A549 (cell line): Measurements from ENCODE around the gene PCARE. TPM values are rescaled to one million over a fixed set of nuclear protein-coding genes. Genes with fewer than 3 reads are reported as not detected.

ENCODE experiments used
- ATAC-seq, 2 experiments: fragments of 200-7000 bp in 1 of 2; fragments of >200 bp in 1 of 2; cut with Nextera tagmentation in 1 of 2; cut with Tn5 transposase in 1 of 2; 3 replicates each; pipeline versions ENCODE4 v1.8.0 to v1.9.1; 2018 to 2020; ENCODE audit warnings: mild to moderate bottlenecking in 1 of 2, moderate library complexity in 1 of 2
- CTCF ChIA-PET: fragments of 300-600 bp; sonication (Branson Sonifier 250); formaldehyde crosslinking; extraction: SDS; loops from one replicate; lab custom pipeline; 2021; ENCODE audit warnings: antibody characterized with exemption, inconsistent platforms; lab: Yijun Ruan, JAX
- POLR2A ChIA-PET: fragments of 350-600 bp; formaldehyde crosslinking; extraction: SDS; loops from one replicate; lab custom pipeline; 2021; ENCODE audit warnings: antibody characterized with exemption, inconsistent platforms; lab: Yijun Ruan, JAX
- DNase-seq, 2 experiments: peaks; one replicate each; pipeline versions ENCODE4 v3.0.0 to v3.0.0-alpha.2; 2011 to 2016; ENCODE audit warnings: low read depth in 1 of 2, low spot score in 1 of 2
- FAIRE-seq: peaks from 2 replicates; lab custom pipeline; 2011; peaks lifted over from hg19 to GRCh38; lab: Jason Lieb, UNC
- H3K27ac ChIP-seq, 2 experiments: fragments of >200 bp; sonication (Bioruptor Twin); formaldehyde crosslinking; 3 replicates each; pipeline ENCODE4 v1.5.1; 2016 to 2017
- H3K4me1 ChIP-seq: fragments of >200 bp; sonication (Bioruptor Twin); formaldehyde crosslinking; 3 replicates; pipeline ENCODE4 v1.6.1; 2016
- H3K4me2 ChIP-seq: fragments of >200 bp; sonication (Bioruptor Twin); formaldehyde crosslinking; 3 replicates; pipeline ENCODE4 v1.6.1; 2016
- H3K4me3 ChIP-seq: fragments of >200 bp; sonication (Bioruptor Twin); formaldehyde crosslinking; 3 replicates; pipeline ENCODE4 v1.5.1; 2016
- H3K9me3 ChIP-seq: fragments of >200 bp; sonication (Bioruptor Twin); formaldehyde crosslinking; 3 replicates; pipeline ENCODE4 v1.6.1; 2016
- BCL3 ChIP-seq: fragments of >200 bp; sonication (Bioruptor Twin); formaldehyde crosslinking; IDR thresholded peaks from 3 replicates; pipeline ENCODE4 v1.6.1; 2016
- CBX8 ChIP-seq: fragments of 200-600 bp; sonication (generic); IDR thresholded peaks from 2 replicates; pipeline ENCODE4 v1.6.1; 2016
- CEBPB ChIP-seq, 2 experiments: fragments of >200 bp in 1 of 2; sonication (Bioruptor Twin) in 1 of 2; formaldehyde crosslinking in 1 of 2; IDR thresholded peaks; 2 replicates each; pipeline ENCODE4 v1.6.1; 2012 to 2016
- CHD4 ChIP-seq: fragments of 200-600 bp; sonication (generic); IDR thresholded peaks from 2 replicates; pipeline ENCODE4 v1.6.1; 2016; ENCODE audit warnings: antibody characterized with exemption, mild to moderate bottlenecking, borderline replicate concordance
- E2F6 ChIP-seq: IDR thresholded peaks from 2 replicates; pipeline ENCODE4 v1.6.1; 2012; ENCODE audit warnings: low read depth, borderline replicate concordance
- EHF ChIP-seq: fragments of 250-450 bp; sonication (Bioruptor Pico); IDR thresholded peaks from 2 replicates; pipeline ENCODE4 v1.5.0; 2020; ENCODE audit warnings: mild to moderate bottlenecking
- EHMT2 ChIP-seq: fragments of 200-600 bp; sonication (generic); IDR thresholded peaks from 2 replicates; pipeline ENCODE4 v1.6.1; 2016; ENCODE audit warnings: antibody characterized with exemption, low read depth, mild to moderate bottlenecking, moderate library complexity
- EP300 ChIP-seq, 2 experiments: fragments of >200 bp; sonication (Bioruptor Twin); formaldehyde crosslinking; IDR thresholded peaks; 2 replicates in 1 of 2; 3 replicates in 1 of 2; pipeline ENCODE4 v1.6.1; 2016 to 2017
- ESRRA ChIP-seq: fragments of 150-350 bp; IDR thresholded peaks from 2 replicates; pipeline ENCODE4 v1.6.1; 2014; ENCODE audit warnings: mild to moderate bottlenecking, low read length, borderline replicate concordance
- FOSL2 ChIP-seq, 2 experiments: fragments of 450-650 bp in 1 of 2; fragments of >200 bp in 1 of 2; sonication (Bioruptor Twin) in 1 of 2; formaldehyde crosslinking; IDR thresholded peaks; 2 replicates each; pipeline versions ENCODE4 v1.5.0 to v1.6.1; 2016 to 2020; ENCODE audit warnings: mild to moderate bottlenecking in 1 of 2, moderate library complexity in 1 of 2
- GATA3 ChIP-seq: IDR thresholded peaks from 2 replicates; pipeline ENCODE4 v1.6.1; 2012; ENCODE audit warnings: borderline replicate concordance
- HDAC2 ChIP-seq: fragments of 200-600 bp; sonication (generic); IDR thresholded peaks from 2 replicates; pipeline ENCODE4 v1.6.1; 2016
- HOXB5 ChIP-seq: fragments of 250-450 bp; sonication (Bioruptor Pico); IDR thresholded peaks from 2 replicates; pipeline ENCODE4 v1.5.0; 2020; ENCODE audit warnings: mild to moderate bottlenecking, moderate library complexity
- JUN ChIP-seq, 2 experiments: fragments of >200 bp; sonication (Bioruptor Twin); formaldehyde crosslinking; IDR thresholded peaks; 2 replicates in 1 of 2; 3 replicates in 1 of 2; pipeline ENCODE4 v1.6.1; 2016 to 2017
- JUNB ChIP-seq: fragments of >200 bp; sonication (Bioruptor Twin); formaldehyde crosslinking; IDR thresholded peaks from 2 replicates; pipeline ENCODE4 v1.6.1; 2016
- MAFK ChIP-seq: fragments of 450-650 bp; IDR thresholded peaks from 2 replicates; pipeline ENCODE4 v1.6.1; 2014; ENCODE audit not compliant: partially characterized antibody
- MAX ChIP-seq: IDR thresholded peaks from 2 replicates; pipeline ENCODE4 v1.6.1; 2012
- MAZ ChIP-seq: fragments of 150-350 bp; IDR thresholded peaks from 2 replicates; pipeline ENCODE4 v1.6.1; 2014; ENCODE audit warnings: antibody characterized with exemption, low read depth, low read length, borderline replicate concordance
- NFE2L2 ChIP-seq: fragments of 150-350 bp; conservative IDR thresholded peaks from 2 replicates; pipeline ENCODE4 v1.6.1; 2014; ENCODE audit warnings: low read length
- NR3C1 ChIP-seq: fragments of >200 bp; sonication (Bioruptor Twin); formaldehyde crosslinking; IDR thresholded peaks from 3 replicates; pipeline ENCODE4 v1.6.1; 2017
- PBX3 ChIP-seq: IDR thresholded peaks from 2 replicates; pipeline ENCODE4 v1.6.1; 2012
- PHF8 ChIP-seq: fragments of 200-600 bp; sonication (generic); IDR thresholded peaks from 2 replicates; pipeline ENCODE4 v1.6.1; 2016; ENCODE audit warnings: low read depth, mild to moderate bottlenecking, antibody characterized with exemption, moderate library complexity, borderline replicate concordance
- POLR2A ChIP-seq: IDR thresholded peaks from 2 replicates; pipeline ENCODE4 v1.6.1; 2012; ENCODE audit warnings: mild to moderate bottlenecking, low read length
- RAD21 ChIP-seq, 2 experiments: fragments of >200 bp in 1 of 2; sonication (Bioruptor Twin) in 1 of 2; formaldehyde crosslinking in 1 of 2; IDR thresholded peaks in 1 of 2; conservative IDR thresholded peaks in 1 of 2; 2 replicates in 1 of 2; 3 replicates in 1 of 2; pipeline ENCODE4 v1.6.1; 2012 to 2018; ENCODE audit warnings: inconsistent platforms in 1 of 2
- REST ChIP-seq: fragments of 200-600 bp; sonication (generic); IDR thresholded peaks from 2 replicates; pipeline ENCODE4 v1.6.1; 2016; ENCODE audit warnings: antibody characterized with exemption, mild to moderate bottlenecking, moderate library complexity
- RFX5 ChIP-seq: fragments of 450-650 bp; IDR thresholded peaks from 2 replicates; pipeline ENCODE4 v1.7.1; 2014; ENCODE audit warnings: antibody characterized with exemption, mild to moderate bottlenecking, moderate library complexity
- TFCP2L1 ChIP-seq: fragments of 250-450 bp; sonication (Bioruptor Pico); IDR thresholded peaks from 2 replicates; pipeline ENCODE4 v1.5.0; 2021; ENCODE audit warnings: mild to moderate bottlenecking
- USF2 ChIP-seq: fragments of 450-650 bp; IDR thresholded peaks from 2 replicates; pipeline ENCODE4 v1.6.1; 2014; ENCODE audit warnings: antibody characterized with exemption
- ZNF302 ChIP-seq: fragments of 250-450 bp; sonication (Bioruptor Pico); IDR thresholded peaks from 2 replicates; pipeline ENCODE4 v1.9.0; 2021; ENCODE audit warnings: inconsistent platforms, mild to moderate bottlenecking, moderate library complexity
- WGBS: methylation state at CpG from one replicate; pipeline ENCODE4 v1.1.6; 2017; ENCODE audit errors: missing lambda C conversion rate; 5-methylcytosine and 5-hydroxymethylcytosine counted together
- polyA plus RNA-seq, 4 experiments: library from polyadenylated mRNA; depleted of rRNA in 3 of 4; stranded (reverse); fragments of >200 nt; fragmentation: RNase III in 1 of 4; extraction: RNeasy Plus Mini Kit Qiagen cat#74134 plus additional on column Dnase treatment in 1 of 4; gene quantifications; 2 replicates in 3 of 4; 3 replicates in 1 of 4; pipeline ENCODE4 v1.2.3, GENCODE V29; 2011 to 2017

The PCARE gene
- polyA plus RNA-seq, 2 of the 4 experiments (the other 2 are of a cell fraction), result not detected

- peak overlapping the region; percentile 98 to 99 for H3K27ac ChIP-seq
- 5% methylated on average over 2 of the region's 2 CpGs for WGBS
- DNase-seq, result peak; percentile 79 to 85
- POLR2A ChIA-PET, result interaction anchor here (1.3 to 9.0 kb wide), 3 partner anchors 11 to 47 kb away, joined by 3 to 122 read pairs (median 24); no protein-coding TSS in a partner anchor
- FAIRE-seq, result no peak
- H3K4me2 ChIP-seq, result peak overlapping the region; percentile 83
- no peak for TF ChIP-seq HOXB5 (CRISPR knock-in tag)
- TF ChIP-seq EHMT2, result no peak
- peak; percentile 55 for TF ChIP-seq MAX
- peak; percentile 63 to 67; a peak in 2 of 5 replicates for TF ChIP-seq JUN (IDR thresholded peaks at IDR 0.05)
- TF ChIP-seq NFE2L2, result no peak
- no peak for TF ChIP-seq CHD4
- TF ChIP-seq FOSL2 (IDR thresholded peaks at IDR 0.05), result peak; percentile 91
- peak; percentile 99 for TF ChIP-seq FOSL2 (CRISPR knock-in tag; IDR thresholded peaks at IDR 0.05)
- no peak for TF ChIP-seq HDAC2
- no peak for TF ChIP-seq NR3C1
- TF ChIP-seq POLR2A, result no peak
- no peak for TF ChIP-seq MAZ
- no peak for TF ChIP-seq CBX8
- TF ChIP-seq EP300 (IDR thresholded peaks at IDR 0.05), result peak; percentile 30 to 41; a peak in 2 of 5 replicates
- TF ChIP-seq ESRRA, result no peak
- TF ChIP-seq TFCP2L1, result no peak
- TF ChIP-seq EHF (CRISPR knock-in tag), result no peak
- peak; percentile 83; the same call in 1 of the 2 replicates for TF ChIP-seq GATA3
- TF ChIP-seq REST, result no peak
- TF ChIP-seq RAD21 (conservative IDR thresholded peaks at IDR 0.05 in 1 of 2, IDR thresholded peaks at IDR 0.05 in 1 of 2), result 0 out of 5 replicates have a peak, but pooled peaks of 1 of the 2 experiments have one; percentile 14
- no peak for TF ChIP-seq RFX5
- TF ChIP-seq USF2, result no peak
- no peak for TF ChIP-seq ZNF302 (CRISPR knock-in tag)
- no peak for TF ChIP-seq PBX3
- no peak for TF ChIP-seq E2F6
- no peak for TF ChIP-seq PHF8
- peak; percentile 44 for TF ChIP-seq MAFK
- peak; percentile 84 for TF ChIP-seq JUNB
- peak in 1 of 2 experiments; percentile 49; a peak in 1 of 4 replicates for TF ChIP-seq CEBPB (IDR thresholded peaks at IDR 0.05)
- 0 out of 3 replicates have a peak, but pooled peaks have one; percentile 19 for TF ChIP-seq BCL3
- TF ChIP-seq, all 56 proteins: peak for 10
- CTCF ChIA-PET, result interaction anchor here (1.2 to 6.5 kb wide), 4 partner anchors 12 to 80 kb away, joined by 3 to 36 read pairs (median 8); no protein-coding TSS in a partner anchor
- H3K4me1 ChIP-seq, result peaks cover 85% of the 10 kb centered on the region
- peak overlapping the region; percentile 79 for H3K4me3 ChIP-seq
- ATAC-seq, result peak in 1 of 2 experiments; percentile 45; a peak in 3 of 6 replicates
- no peaks in the 10 kb centered on the region for H3K9me3 ChIP-seq
Measured at GRCh38 chr2:29117636-29118303, 43.4 kb upstream of the PCARE start.
